ENCODE results near the gene FAM120C.

Gene FAM120C

GRCh38 chrX:54048412-54048811, 134.6 kb downstream of the FAM120C start:
- no peak for ATAC-seq
- no peak for TF ChIP-seq ISL1 (CRISPR knock-in tag; IDR thresholded peaks at IDR 0.05)

GRCh38 chrX:54045563-54046228, 137.4 kb downstream of the FAM120C start:
- TF ChIP-seq SNAI2 (CRISPR knock-in tag; IDR thresholded peaks at IDR 0.05) (no peak), ZNF565 (CRISPR knock-in tag; conservative IDR thresholded peaks at IDR 0.05; ENCODE audit: low read depth) (no peak), RARB (CRISPR knock-in tag; IDR thresholded peaks at IDR 0.05) (no peak), OSR1 (CRISPR knock-in tag; IDR thresholded peaks at IDR 0.05) (no peak), ZFP30 (CRISPR knock-in tag; IDR thresholded peaks at IDR 0.05) (no peak), PATZ1 (CRISPR knock-in tag; IDR thresholded peaks at IDR 0.05; ENCODE audit: borderline replicate concordance) (no peak), ESRRG (CRISPR knock-in tag; IDR thresholded peaks at IDR 0.05) (no peak), GLIS3 (CRISPR knock-in tag; IDR thresholded peaks at IDR 0.05) (no peak), PPARA (CRISPR knock-in tag; IDR thresholded peaks at IDR 0.05; ENCODE audit: borderline replicate concordance) (no peak), POU6F1 (CRISPR knock-in tag; IDR thresholded peaks at IDR 0.05; ENCODE audit: borderline replicate concordance, low read depth) (no peak), ZNF8 (CRISPR knock-in tag; IDR thresholded peaks at IDR 0.05) (no peak), CSDC2 (CRISPR knock-in tag; IDR thresholded peaks at IDR 0.05) (no peak), ISL1 (CRISPR knock-in tag; IDR thresholded peaks at IDR 0.05) (no peak), ZFP3 (CRISPR knock-in tag; IDR thresholded peaks at IDR 0.05) (no peak), ZC3H10 (CRISPR knock-in tag; IDR thresholded peaks at IDR 0.05) (no peak), CSRNP3 (CRISPR knock-in tag; IDR thresholded peaks at IDR 0.05) (no peak), ARNTL (CRISPR knock-in tag; IDR thresholded peaks at IDR 0.05; ENCODE audit: borderline replicate concordance, low read depth) (no peak), CREB5 (CRISPR knock-in tag; IDR thresholded peaks at IDR 0.05; ENCODE audit: low read depth) (no peak)
- ATAC-seq = no peak

GRCh38 chrX:54044877-54045338, 138.1 kb downstream of the FAM120C start:
- TF ChIP-seq OSR1 (CRISPR knock-in tag; IDR thresholded peaks at IDR 0.05) (no peak), ZNF70 (CRISPR knock-in tag; IDR thresholded peaks at IDR 0.05) (no peak), POU6F1 (CRISPR knock-in tag; IDR thresholded peaks at IDR 0.05; ENCODE audit: borderline replicate concordance, low read depth) (no peak)
- ATAC-seq = no peak; the same call in 2 of the 3 replicates

GRCh38 chrX:54044126-54044876, 138.8 kb downstream of the FAM120C start, which contains the start of gene PHF8:
PHF8 (minus strand) TSS chrX:54044473; CDS start chrX:54042728, 1,745 bp downstream.
- peak; percentile 90 for ATAC-seq
- TF ChIP-seq TCF4 (CRISPR knock-in tag; IDR thresholded peaks at IDR 0.05; ENCODE audit: borderline replicate concordance) (no peak), OSR1 (CRISPR knock-in tag; IDR thresholded peaks at IDR 0.05) (no peak), PATZ1 (CRISPR knock-in tag; IDR thresholded peaks at IDR 0.05; ENCODE audit: borderline replicate concordance) (no peak), PPARA (CRISPR knock-in tag; IDR thresholded peaks at IDR 0.05; ENCODE audit: borderline replicate concordance) (peak; percentile 65; the same call in 1 of the 2 replicates), CSDC2 (CRISPR knock-in tag; IDR thresholded peaks at IDR 0.05) (no peak), ZNF8 (CRISPR knock-in tag; IDR thresholded peaks at IDR 0.05) (no peak), RARB (CRISPR knock-in tag; IDR thresholded peaks at IDR 0.05) (no peak), ISL1 (CRISPR knock-in tag; IDR thresholded peaks at IDR 0.05) (no peak), TOX (CRISPR knock-in tag; IDR thresholded peaks at IDR 0.05; ENCODE audit: borderline replicate concordance) (no peak), GLIS3 (CRISPR knock-in tag; IDR thresholded peaks at IDR 0.05) (no peak), ZC3H10 (CRISPR knock-in tag; IDR thresholded peaks at IDR 0.05) (no peak)
